Sigmoid colon (tissue), 7 donors: ENCODE data around the gene RIOK1. TPM values are rescaled to one million over a fixed set of nuclear protein-coding genes. Genes with fewer than 3 reads are reported as not detected.

Experiments used
- DNase-seq: peaks from one replicate; pipeline ENCODE4 v3.0.0-alpha.2; 2019
- H3K27ac ChIP-seq, 4 donors: fragments of 200-600 bp; sonication (generic); one replicate each; pipeline ENCODE4 v1.5.1; 2016 to 2019; ENCODE audit warnings: mild to moderate bottlenecking in 1 of 4
- H3K27me3 ChIP-seq, 3 donors: fragments of 200-600 bp; sonication (generic); one replicate each; pipeline ENCODE4 v1.5.1; 2019; ENCODE audit warnings: mild to moderate bottlenecking in 1 of 3
- H3K36me3 ChIP-seq, 4 donors: fragments of 200-600 bp; sonication (generic); one replicate each; pipeline ENCODE4 v1.5.1; 2016 to 2019
- H3K4me1 ChIP-seq, 4 donors: fragments of 200-600 bp; sonication (generic); one replicate each; pipeline ENCODE4 v1.5.1; 2017 to 2019
- H3K4me3 ChIP-seq, 4 donors: fragments of 200-600 bp; sonication (generic); one replicate each; pipeline ENCODE4 v1.5.1; 2017 to 2019; ENCODE audit warnings: mild to moderate bottlenecking in 2 of 4, moderate library complexity in 1 of 4
- H3K9me3 ChIP-seq, 4 donors: fragments of 200-600 bp in 3 of 4; sonication (generic) in 3 of 4; one replicate each; pipeline versions ENCODE4 v1.5.1 to v1.6.1; 2013 to 2019
- CTCF ChIP-seq, 4 experiments: fragments of 450-650 bp in 3 of 4; fragments of 200-600 bp in 1 of 4; IDR thresholded peaks; one replicate each; pipeline ENCODE4 v1.5.1; 2016 to 2019; ENCODE audit warnings: antibody characterized with exemption in 4 of 4, mild to moderate bottlenecking in 3 of 4, moderate library complexity in 2 of 4
- EP300 ChIP-seq, 4 donors: sonication (generic); formaldehyde crosslinking; IDR thresholded peaks; one replicate each; pipeline ENCODE4 v1.6.1; 2017; ENCODE audit warnings: antibody characterized with exemption in 4 of 4
- POLR2A ChIP-seq, 2 donors: fragments of 450-650 bp; IDR thresholded peaks; one replicate each; pipeline ENCODE4 v1.6.1; 2016; ENCODE audit warnings: antibody characterized with exemption in 2 of 2, mild to moderate bottlenecking in 2 of 2, moderate library complexity in 2 of 2
- POLR2AphosphoS5 ChIP-seq, 4 donors: sonication (generic); formaldehyde crosslinking; IDR thresholded peaks; one replicate each; pipeline ENCODE4 v1.6.1; 2017; ENCODE audit warnings: antibody characterized with exemption in 4 of 4
- WGBS, 2 donors: extraction: QIAGEN DNeasy Blood & Tissue Kit; methylation state at CpG; one replicate each; pipeline ENCODE4 v1.1.7; 2013; 5-methylcytosine and 5-hydroxymethylcytosine counted together
- intact Hi-C: fragments of 100-400 bp; cut with DNase I; formaldehyde crosslinking; loops from one replicate; pipeline ENCODE4 v1.15.1; 2023
- polyA plus RNA-seq, 3 donors: library from polyadenylated mRNA; stranded (reverse); fragments of 200-250 nt; gene quantifications; one replicate each; pipeline ENCODE4 v1.2.3, GENCODE V29; 2013
- total RNA-seq, 4 donors: library from RNA; depleted of rRNA; stranded (reverse); fragments of >200 nt; gene quantifications; one replicate each; pipeline ENCODE4 v1.1.0, GENCODE V29; 2016
- donor health status: healthy with polysubstance abuse.
- donor health status: Bipolar disorder and iron deficiency.
- donor health status: healthy.

RIOK1 gene
- total and polyA plus RNA-seq, 7 donors: 10.2 to 16.9 (median 15.3) TPM

DNA sequence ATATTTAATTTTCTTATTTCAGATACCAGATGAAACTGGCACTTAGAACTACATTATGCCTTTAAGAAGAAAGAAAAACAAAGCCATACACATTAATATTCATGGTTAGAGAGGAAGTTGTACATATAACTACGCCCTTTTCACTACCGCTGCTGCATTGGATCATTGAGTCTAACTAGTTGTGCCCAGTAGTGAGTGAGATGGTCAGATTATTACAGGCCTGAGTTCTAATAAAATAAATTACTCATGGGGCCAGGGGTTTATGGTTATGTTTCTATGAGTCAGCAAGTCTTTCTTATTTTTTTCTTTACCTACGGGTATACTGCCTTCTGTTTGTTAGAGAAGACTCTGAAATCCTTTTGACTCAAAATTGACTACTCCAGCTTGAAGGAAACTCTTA, 11.5 kb downstream of the RIOK1 start:
- no peak overlapping the region for H3K4me3 ChIP-seq
- no peaks in the 10 kb centered on the region for H3K27me3 ChIP-seq
- intact Hi-C loops: no loop called here
- no peak overlapping the region for H3K27ac ChIP-seq
- H3K36me3 ChIP-seq: peaks cover 0 to 97% (median 27%) of the 10 kb centered on the region in 4 donors
- 82 to 83% methylated on average over 3 of the region's 3 CpGs for WGBS, 2 donors
- no peaks in the 10 kb centered on the region for H3K9me3 ChIP-seq
- DNase-seq: no peak
- no peaks in the 10 kb centered on the region for H3K4me1 ChIP-seq
- TF ChIP-seq CTCF (IDR thresholded peaks at IDR 0.05) (no peak), EP300 (IDR thresholded peaks at IDR 0.05) (no peak), POLR2AphosphoS5 (IDR thresholded peaks at IDR 0.05) (no peak), POLR2A (IDR thresholded peaks at IDR 0.05) (no peak)

DNA sequence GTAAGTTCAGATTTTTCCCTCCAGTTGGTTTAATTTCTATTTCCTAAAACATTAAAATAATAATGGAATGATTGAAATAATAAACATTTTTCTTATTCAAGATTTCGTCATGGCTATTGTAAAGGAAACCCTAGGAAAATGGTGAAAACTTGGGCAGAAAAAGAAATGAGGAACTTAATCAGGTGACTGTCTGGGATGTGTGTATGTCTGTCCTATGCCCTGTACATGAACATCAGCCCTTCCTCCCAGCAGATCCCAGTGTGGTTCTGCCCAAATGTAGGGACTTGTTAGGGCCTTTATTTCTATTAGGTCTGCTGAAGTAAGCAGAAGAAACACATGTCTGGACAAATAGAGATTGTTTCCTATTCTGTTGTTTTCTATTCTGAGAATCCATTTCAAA, 13.1 kb downstream of the RIOK1 start:
- Histone ChIP-seq H3K4me1 (no peaks in the 10 kb centered on the region), H3K27ac (no peak overlapping the region), H3K9me3 (no peaks in the 10 kb centered on the region), H3K36me3 (peaks cover 4 to 97% (median 34%) of the 10 kb centered on the region in 4 donors), H3K4me3 (no peak overlapping the region), H3K27me3 (no peaks in the 10 kb centered on the region)
- intact Hi-C loops: no loop called here
- TF ChIP-seq POLR2A (IDR thresholded peaks at IDR 0.05): no peak
- no peak for TF ChIP-seq CTCF (IDR thresholded peaks at IDR 0.05)
- TF ChIP-seq POLR2AphosphoS5 (IDR thresholded peaks at IDR 0.05): no peak
- no peak for TF ChIP-seq EP300 (IDR thresholded peaks at IDR 0.05)
- no peak for DNase-seq
- 83 to 89% methylated on average over 1 of the region's 1 CpG for WGBS, 2 donors

DNA sequence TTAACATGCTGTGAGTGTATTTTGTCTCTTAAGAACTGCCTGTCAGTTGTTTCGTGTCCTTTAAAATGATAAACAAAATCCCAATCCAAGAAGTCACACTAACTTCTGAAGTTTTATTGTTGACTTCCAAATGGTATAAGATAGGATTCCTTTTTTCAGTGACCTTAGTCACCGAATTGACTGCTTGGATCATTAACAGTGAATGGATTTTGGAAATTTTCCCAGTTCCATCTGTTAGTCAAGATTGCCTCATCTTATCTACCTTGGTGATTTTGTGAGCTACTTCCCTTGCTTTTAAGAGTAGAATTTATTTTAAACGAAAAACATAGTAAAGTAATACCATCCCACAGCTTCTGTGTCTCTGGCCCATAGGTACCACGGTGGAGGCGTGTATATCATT, 14.9 kb downstream of the RIOK1 start:
- intact Hi-C loops: no loop called here
- H3K9me3 ChIP-seq: no peaks in the 10 kb centered on the region
- TF ChIP-seq POLR2AphosphoS5 (IDR thresholded peaks at IDR 0.05) (no peak), CTCF (IDR thresholded peaks at IDR 0.05) (no peak), POLR2A (IDR thresholded peaks at IDR 0.05) (no peak), EP300 (IDR thresholded peaks at IDR 0.05) (no peak)
- no peaks in the 10 kb centered on the region for H3K4me1 ChIP-seq
- no peak overlapping the region for H3K4me3 ChIP-seq
- no peak overlapping the region for H3K27ac ChIP-seq
- peaks cover 8 to 99% (median 34%) of the 10 kb centered on the region in 4 donors for H3K36me3 ChIP-seq
- 78 to 92% methylated on average over 5 of the region's 5 CpGs for WGBS, 2 donors
- H3K27me3 ChIP-seq: no peaks in the 10 kb centered on the region
- DNase-seq: no peak

GRCh38 chr6:7406743-7407142, 17.1 kb downstream of the RIOK1 start:
- 95 to 96% methylated on average over 9 of the region's 9 CpGs for WGBS, 2 donors
- no peak for DNase-seq
- H3K27me3 ChIP-seq: no peaks in the 10 kb centered on the region
- peaks cover 18 to 99% (median 42%) of the 10 kb centered on the region in 4 donors for H3K36me3 ChIP-seq
- TF ChIP-seq EP300 (IDR thresholded peaks at IDR 0.05) (no peak), CTCF (IDR thresholded peaks at IDR 0.05) (no peak), POLR2AphosphoS5 (IDR thresholded peaks at IDR 0.05) (no peak), POLR2A (IDR thresholded peaks at IDR 0.05) (no peak)
- no peaks in the 10 kb centered on the region for H3K4me1 ChIP-seq
- H3K27ac ChIP-seq: no peak overlapping the region
- H3K4me3 ChIP-seq: no peak overlapping the region
- H3K9me3 ChIP-seq: no peaks in the 10 kb centered on the region
- intact Hi-C loops: no loop called here

DNA sequence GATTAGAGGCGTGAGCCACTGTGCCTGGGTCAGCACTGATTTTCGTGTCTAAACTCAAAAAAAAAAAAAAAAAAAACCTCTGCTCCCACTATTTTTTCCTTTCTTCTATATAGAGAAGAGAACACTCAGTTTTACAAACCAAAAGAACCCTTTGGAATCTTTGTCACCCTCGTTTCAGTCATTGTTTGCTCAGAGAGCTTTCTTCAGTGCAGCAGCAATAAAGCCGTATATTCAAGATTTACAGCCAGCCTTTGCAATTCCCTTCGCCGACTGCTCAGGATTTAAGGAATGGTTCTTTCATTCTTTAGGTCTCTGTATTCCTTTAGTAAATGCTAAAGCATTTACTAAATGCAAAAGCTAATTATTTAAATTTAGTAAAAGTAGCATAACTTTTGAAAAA, 20.1 kb downstream of the RIOK1 start:
- 25 to 70% methylated on average over 6 of the region's 6 CpGs for WGBS, 2 donors
- Histone ChIP-seq H3K36me3 (peaks cover 20 to 99% (median 47%) of the 10 kb centered on the region in 4 donors), H3K27me3 (no peaks in the 10 kb centered on the region), H3K9me3 (no peaks in the 10 kb centered on the region), H3K4me3 (no peak overlapping the region), H3K27ac (no peak overlapping the region), H3K4me1 (no peaks in the 10 kb centered on the region)
- intact Hi-C loops: no loop called here
- no peak for DNase-seq
- TF ChIP-seq CTCF (IDR thresholded peaks at IDR 0.05) (no peak), POLR2AphosphoS5 (IDR thresholded peaks at IDR 0.05) (no peak), POLR2A (IDR thresholded peaks at IDR 0.05) (no peak), EP300 (IDR thresholded peaks at IDR 0.05) (no peak)
